Cardiac muscle cell (in vitro differentiated cells and primary cell): ENCODE results near the gene PDGFB. TPM values are rescaled to one million over a fixed set of nuclear protein-coding genes. Genes with fewer than 3 reads are reported as not detected.

Source experiments
- DNase-seq, 2 donors: peaks; one replicate each; pipeline versions ENCODE4 v3.0.0 to v3.0.0-alpha.2; 2010 to 2017; ENCODE audit warnings: low read depth in 1 of 2, low spot score in 1 of 2
- H3K27ac ChIP-seq: fragments of 200-600 bp; sonication (generic); 2 replicates; pipeline ENCODE4 v1.5.1; 2016
- H3K27me3 ChIP-seq: fragments of 200-600 bp; sonication (generic); 2 replicates; pipeline ENCODE4 v1.6.0; 2016; ENCODE audit warnings: control low read depth
- H3K36me3 ChIP-seq: fragments of 200-600 bp; sonication (generic); 2 replicates; pipeline ENCODE4 v1.5.1; 2016; ENCODE audit warnings: control low read depth
- H3K4me1 ChIP-seq: fragments of 200-600 bp; sonication (generic); 2 replicates; pipeline ENCODE4 v1.8.1; 2017; ENCODE audit warnings: low read depth, mild to moderate bottlenecking, mixed run types
- H3K4me3 ChIP-seq: fragments of 200-600 bp; sonication (generic); 2 replicates; pipeline ENCODE4 v1.5.1; 2016; ENCODE audit warnings: mild to moderate bottlenecking
- H3K9me3 ChIP-seq: fragments of 200-600 bp; sonication (generic); 2 replicates; pipeline ENCODE4 v1.5.1; 2017; ENCODE audit warnings: low read depth, mild to moderate bottlenecking, control low read depth
- polyA plus RNA-seq: library from polyadenylated mRNA; unstranded; fragments of >200 nt; fragmentation: Nextera tagmentation; extraction: Ambion mirVana; gene quantifications from 2 replicates; pipeline ENCODE4 v1.2.1, GENCODE V29; 2016
- total RNA-seq: library from RNA; depleted of rRNA; stranded (reverse); fragments of >200 nt; gene quantifications from 2 replicates; pipeline ENCODE4 v1.2.3, GENCODE V29; 2016
- TF ChIP-seq, protein P1 (sequence below): IDR thresholded peaks from 2 replicates; pipeline ENCODE4 v1.5.1; 2012; ENCODE audit warnings: low read depth, mild to moderate bottlenecking, low read length

The PDGFB gene
- total and polyA plus RNA-seq, 2 experiments from 2014 or later: 9.8 to 15.3 TPM

DNA sequence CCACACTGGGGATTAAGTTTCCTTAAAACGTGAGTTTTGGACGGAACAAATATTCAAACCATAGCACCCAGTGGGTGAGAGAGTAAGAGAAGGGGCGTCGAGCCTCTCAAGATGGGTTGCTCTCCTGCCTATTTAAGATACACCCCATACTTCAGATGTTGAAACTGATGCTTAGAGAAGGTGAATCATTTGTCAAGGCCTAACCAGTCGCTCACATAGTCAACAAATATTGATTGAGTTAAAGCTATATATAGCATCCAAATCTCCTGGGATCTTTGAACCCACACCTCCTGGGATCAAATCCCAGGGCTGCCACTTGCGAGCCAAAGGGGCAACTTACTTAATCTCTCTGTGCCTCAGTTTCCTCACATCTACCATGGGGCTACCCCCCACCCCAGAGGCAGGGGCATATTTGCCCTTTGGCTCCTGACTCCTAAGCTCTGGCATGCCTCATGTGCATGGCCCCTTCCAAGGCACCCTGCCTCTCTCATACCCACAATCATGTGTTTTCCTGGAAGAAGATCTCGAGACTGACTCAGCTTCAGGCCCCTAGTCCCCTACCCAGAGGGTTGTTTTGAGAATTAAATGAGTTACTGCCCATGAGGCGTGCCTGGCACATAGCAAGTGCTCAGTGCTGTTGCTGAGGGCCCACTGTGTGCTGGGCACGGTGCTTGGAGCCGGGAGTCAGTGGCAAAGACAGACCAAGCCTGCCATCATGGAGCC, 19.0 kb upstream of the PDGFB start:
- TF ChIP-seq, protein P1, sequence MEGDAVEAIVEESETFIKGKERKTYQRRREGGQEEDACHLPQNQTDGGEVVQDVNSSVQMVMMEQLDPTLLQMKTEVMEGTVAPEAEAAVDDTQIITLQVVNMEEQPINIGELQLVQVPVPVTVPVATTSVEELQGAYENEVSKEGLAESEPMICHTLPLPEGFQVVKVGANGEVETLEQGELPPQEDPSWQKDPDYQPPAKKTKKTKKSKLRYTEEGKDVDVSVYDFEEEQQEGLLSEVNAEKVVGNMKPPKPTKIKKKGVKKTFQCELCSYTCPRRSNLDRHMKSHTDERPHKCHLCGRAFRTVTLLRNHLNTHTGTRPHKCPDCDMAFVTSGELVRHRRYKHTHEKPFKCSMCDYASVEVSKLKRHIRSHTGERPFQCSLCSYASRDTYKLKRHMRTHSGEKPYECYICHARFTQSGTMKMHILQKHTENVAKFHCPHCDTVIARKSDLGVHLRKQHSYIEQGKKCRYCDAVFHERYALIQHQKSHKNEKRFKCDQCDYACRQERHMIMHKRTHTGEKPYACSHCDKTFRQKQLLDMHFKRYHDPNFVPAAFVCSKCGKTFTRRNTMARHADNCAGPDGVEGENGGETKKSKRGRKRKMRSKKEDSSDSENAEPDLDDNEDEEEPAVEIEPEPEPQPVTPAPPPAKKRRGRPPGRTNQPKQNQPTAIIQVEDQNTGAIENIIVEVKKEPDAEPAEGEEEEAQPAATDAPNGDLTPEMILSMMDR: no peak
- no peak overlapping the region for H3K27ac ChIP-seq
- DNase-seq: no peak
- H3K4me1 ChIP-seq: no peaks in the 10 kb centered on the region
- H3K9me3 ChIP-seq: no peaks in the 10 kb centered on the region
- H3K36me3 ChIP-seq: no peaks in the 10 kb centered on the region
- H3K27me3 ChIP-seq: no peaks in the 10 kb centered on the region
- no peak overlapping the region for H3K4me3 ChIP-seq

DNA sequence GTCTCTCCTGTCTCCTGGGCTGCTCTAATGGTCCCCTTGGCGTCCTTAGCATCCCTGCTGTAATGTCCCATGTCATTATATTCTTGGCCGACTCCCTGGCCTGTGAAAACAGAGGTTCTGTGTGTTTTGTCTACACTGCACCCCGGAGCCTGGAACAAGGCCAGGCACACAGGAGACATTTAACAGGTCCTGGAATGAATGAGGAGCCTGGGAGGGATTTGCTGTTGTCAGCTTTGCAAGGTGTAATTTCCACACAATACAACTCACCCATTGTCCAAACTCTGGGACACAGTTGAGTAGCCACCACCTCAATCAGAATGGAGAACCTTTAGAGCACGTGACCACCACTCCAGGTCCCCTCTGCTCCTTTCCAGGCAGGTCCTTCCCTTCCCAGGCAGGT, 14.9 kb upstream of the PDGFB start:
- no peaks in the 10 kb centered on the region for H3K27me3 ChIP-seq
- no peak overlapping the region for H3K4me3 ChIP-seq
- H3K9me3 ChIP-seq: no peaks in the 10 kb centered on the region
- DNase-seq: no peak
- H3K27ac ChIP-seq: no peak overlapping the region
- H3K4me1 ChIP-seq: peaks cover 11% of the 10 kb centered on the region
- TF ChIP-seq, protein P1: no peak
- H3K36me3 ChIP-seq: no peaks in the 10 kb centered on the region

DNA sequence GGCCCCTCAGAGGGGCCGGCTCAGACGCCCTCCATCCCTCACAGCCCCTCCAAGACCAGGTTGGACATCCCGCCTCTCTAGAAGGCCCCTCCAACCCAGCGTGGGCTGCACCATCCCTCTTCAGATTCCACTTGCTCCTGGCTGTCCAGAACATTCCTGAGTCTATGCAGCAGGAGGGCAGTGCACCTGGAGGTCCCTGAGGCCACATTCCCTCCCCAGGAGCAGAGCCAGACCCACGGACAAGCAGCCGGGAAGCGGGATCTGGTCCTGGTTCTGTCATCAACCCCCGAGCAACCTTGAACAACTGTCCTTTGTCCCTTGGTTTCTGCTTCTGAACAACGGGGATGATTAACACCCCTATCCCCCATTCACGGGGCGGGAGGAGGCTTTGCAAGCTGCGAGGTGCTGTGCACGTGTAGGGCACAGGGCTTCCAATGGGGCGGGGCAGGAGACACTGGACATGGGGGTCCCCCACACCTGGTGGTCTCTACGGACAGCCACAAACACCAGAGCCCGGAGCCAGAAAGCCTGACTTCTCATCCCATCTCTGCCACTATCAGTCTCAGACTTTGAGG, 13.2 kb upstream of the PDGFB start:
- TF ChIP-seq, protein P1: no peak
- peaks cover 26% of the 10 kb centered on the region for H3K4me1 ChIP-seq
- no peaks in the 10 kb centered on the region for H3K9me3 ChIP-seq
- no peak overlapping the region for H3K27ac ChIP-seq
- no peaks in the 10 kb centered on the region for H3K36me3 ChIP-seq
- H3K27me3 ChIP-seq: no peaks in the 10 kb centered on the region
- H3K4me3 ChIP-seq: no peak overlapping the region
- DNase-seq: no peak

DNA sequence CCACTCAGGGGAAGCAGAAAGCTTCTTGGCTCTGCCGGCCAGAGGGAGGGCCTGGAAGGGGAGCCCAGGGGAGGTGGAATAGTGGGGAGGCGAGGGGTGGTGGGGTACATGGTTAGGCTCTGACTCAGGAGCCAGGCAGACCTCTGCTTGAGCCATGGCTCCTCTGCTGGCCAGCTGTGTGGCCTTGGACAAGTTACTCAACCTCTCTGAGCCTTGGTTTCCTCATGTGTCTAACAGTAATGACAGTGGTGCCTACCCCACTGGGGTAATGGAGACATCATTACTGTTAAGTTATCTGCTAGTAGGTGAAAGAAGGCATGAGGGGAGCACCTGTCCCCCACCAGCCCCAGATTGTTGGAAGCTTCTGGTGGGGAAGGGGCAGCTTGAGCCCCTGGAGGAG, 12.2 kb upstream of the PDGFB start:
- no peaks in the 10 kb centered on the region for H3K9me3 ChIP-seq
- TF ChIP-seq, protein P1: no peak
- no peak for DNase-seq
- H3K36me3 ChIP-seq: no peaks in the 10 kb centered on the region
- H3K4me3 ChIP-seq: no peak overlapping the region
- no peaks in the 10 kb centered on the region for H3K27me3 ChIP-seq
- H3K27ac ChIP-seq: no peak overlapping the region
- H3K4me1 ChIP-seq: peaks cover 30% of the 10 kb centered on the region

DNA sequence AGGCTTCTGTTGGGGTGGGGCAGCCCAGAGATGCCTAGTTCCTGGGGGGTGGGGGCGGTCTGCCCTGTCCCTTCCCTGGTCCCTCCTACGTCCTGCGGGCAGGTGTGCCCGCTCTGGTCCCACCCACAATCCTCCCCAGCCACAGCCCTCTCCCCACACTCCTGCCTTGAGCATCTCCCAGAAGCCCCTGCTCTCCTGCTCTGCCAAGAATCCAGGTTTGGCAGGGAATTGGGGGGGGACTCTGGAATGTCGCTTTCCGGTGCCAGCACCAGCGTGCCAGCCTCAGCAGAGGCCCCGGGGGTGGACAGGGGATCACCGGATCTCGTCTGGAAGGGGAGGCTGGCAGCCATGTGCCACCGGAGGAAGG, 11.4 kb upstream of the PDGFB start:
- no peaks in the 10 kb centered on the region for H3K9me3 ChIP-seq
- H3K4me1 ChIP-seq: peaks cover 30% of the 10 kb centered on the region
- no peak overlapping the region for H3K27ac ChIP-seq
- no peaks in the 10 kb centered on the region for H3K27me3 ChIP-seq
- H3K36me3 ChIP-seq: no peaks in the 10 kb centered on the region
- no peak overlapping the region for H3K4me3 ChIP-seq
- DNase-seq: no peak
- TF ChIP-seq, protein P1: no peak
